GM19035 (cell line): ENCODE data around the gene MUSTN1.

Experiments
- ATAC-seq: cut with Tn5 transposase; IDR thresholded peaks from one replicate; pipeline ENCODE4 v1.9.1; 2021; ENCODE audit not compliant: unreplicated experiment

The MUSTN1 gene

DNA sequence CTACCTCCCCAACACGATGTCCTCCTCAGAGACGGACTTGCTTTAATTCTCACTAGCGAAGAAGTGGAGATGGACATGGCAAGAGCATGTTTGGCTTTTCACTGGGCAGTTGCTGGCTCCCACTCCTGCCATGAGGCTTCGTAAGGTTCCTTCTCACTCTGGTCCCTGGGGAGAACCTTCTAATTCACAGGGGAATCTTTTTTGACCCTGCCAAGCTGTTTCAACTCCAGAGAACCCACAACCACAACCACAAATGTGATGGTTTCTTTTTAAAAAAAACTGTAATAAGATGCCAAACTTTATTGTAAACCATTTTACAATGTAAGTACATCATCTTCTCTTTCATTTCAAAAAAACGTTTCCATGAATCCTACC is 1.6 kb upstream of the MUSTN1 start:
- no peak for ATAC-seq

DNA sequence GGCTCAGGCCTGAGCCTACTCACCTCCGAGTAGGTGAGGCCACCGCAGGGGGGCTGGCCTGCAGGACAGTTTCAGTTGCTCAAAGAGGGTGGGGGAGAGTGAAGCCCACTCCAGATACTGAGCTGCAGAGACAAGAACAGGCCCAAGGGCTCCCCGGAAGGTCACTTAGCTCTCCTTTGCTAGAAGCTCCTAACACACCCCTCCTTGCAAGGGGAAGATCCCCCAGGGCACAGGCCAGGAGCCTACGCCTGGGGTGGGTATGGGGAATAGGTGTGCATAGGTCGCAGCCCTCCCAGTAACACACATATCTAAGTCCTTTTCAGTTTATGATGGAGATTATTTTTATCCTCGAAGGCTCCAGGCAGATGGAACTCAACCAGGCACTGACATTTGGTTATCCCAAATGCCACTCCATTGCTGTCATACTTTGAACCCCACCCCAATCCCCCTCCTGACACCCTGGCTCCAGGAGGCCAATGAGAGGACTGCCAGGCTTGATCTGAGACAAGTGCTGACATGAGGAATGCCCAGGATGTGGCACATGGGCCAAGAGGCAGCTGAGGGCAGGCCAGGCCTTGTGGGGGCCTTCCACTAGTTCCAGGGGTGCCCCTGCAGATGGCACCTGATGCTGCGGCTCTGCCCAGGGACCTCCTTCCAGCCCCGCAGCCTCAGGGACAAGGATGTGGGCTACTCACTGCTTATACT is 1.1 kb upstream of the MUSTN1 start:
- ATAC-seq, result no peak

DNA sequence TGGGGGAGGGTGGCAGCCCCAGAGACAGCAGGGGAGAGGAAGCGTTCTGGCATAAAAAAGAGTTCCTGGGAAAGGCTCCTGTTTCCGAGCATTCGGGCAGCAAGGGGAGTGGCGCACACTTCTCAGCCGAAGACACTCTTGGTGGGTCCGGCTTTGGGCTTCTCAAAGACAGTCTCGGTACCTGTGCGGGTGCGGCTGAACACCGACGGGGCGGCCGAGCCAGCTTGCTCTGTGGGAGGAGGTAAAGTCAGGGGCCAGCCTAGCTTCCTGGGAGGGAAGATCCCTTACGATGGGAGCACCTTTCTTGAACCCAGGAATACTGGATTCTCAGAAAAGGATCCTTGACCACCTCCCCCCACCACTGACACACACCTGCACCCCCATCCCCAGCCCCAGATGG is 1.6 kb downstream of the MUSTN1 start:
- no peak for ATAC-seq

DNA sequence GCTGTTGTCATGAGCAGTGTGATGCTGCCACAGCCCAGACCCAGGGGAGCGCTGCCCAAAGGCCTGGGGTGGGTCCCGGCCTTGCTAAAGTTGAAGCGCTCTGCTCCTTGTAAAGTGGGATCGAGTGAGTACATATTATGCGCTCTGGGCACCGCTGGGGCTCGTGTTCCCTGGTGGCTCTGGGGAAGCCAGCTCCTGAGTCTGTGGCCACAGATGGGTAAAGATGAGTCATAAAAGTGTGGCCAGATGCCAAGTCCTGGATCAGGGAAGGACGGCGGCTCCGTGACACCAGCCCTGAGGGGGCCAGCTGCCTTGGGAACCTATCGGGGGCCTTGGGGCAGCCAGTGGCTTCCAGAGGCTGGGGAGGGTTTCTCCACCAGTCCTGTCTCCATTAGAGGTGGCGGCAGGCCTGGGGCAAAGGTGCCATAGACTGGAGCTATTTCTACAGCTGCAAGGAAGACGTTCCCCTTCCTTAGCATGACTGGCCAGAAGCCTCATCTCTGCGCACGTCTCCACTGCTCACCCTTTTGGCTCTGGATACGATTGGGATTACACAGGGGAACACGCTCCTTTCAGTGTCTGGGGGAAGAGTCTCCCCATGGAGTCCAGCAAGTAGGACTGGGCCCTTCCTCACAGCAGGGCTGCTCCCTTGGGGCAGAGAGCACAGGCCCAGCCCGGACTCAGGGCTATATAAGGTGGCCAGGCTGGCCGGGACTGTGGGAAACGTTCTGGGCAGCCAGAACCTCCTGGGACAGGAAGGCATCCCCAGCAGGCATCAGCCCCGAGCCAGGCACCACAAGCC is 3.1 kb downstream of the MUSTN1 start:
- no peak for ATAC-seq

DNA sequence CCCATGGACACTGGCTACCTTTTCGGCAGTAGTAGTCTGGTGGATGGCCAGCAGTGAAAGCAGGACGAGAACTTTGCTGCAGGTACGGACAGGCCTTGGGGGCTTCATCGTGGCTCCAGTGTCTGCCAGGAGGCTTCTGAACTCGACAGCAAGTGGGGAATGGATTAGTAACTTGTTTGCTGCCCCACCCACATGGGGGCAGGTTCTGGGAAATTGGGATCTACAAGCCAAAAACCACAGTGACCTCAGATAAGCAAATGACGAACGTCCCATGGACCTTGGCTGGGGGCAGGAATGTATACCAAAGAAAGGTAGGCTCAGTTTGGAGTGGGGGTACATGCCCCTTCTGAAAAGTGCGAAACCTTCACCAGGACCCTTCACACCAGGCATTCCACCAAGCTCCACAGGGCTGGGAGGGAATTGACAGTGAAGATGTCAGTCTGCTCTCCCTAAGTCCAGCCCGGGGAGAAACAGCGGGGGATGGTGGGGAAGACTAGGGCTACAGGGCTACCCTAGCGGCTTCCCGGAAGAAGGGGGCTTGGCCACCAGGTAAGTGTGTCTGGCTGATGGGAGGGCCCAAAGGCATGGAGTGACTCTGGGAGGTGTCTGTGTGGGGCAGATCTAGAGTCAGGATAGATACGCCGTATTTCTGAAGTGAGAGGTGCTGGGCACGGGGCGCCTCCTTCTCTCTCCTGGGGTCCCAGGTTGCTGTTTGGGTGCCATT is 4.1 kb downstream of the MUSTN1 start, which contains the start of gene ITIH4:
Gene ITIH4 (minus strand): TSS at position 138 of the 724 bp plus-strand sequence. CDS start 30 bp downstream, at position 108.
- no peak for ATAC-seq

DNA sequence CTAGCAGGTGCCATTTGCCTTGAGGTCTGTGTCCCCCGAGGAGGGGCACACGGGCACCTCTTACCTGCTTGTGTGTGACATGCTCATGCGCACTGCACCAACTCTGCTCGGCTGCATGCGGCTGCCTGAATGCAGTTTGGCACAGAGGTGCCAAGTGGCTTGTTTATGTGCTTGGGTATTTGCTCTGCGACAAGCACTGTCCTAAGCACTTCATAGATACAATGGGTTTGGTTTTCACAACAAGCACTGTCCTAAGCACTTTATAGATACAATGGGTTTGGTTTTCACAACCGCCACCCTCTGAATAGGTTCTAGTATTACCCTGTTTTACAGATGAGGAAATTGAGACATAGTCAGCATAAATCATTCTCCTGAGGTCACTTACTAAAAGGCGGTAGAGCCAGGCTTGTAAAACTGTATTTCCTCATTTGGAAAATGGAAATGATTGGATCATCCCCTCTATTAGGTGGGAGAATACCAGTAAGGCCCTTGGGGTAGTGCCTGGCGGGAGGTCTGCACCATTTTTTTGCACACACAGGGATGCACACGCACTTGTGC is 4.8 kb downstream of the MUSTN1 start:
- no peak for ATAC-seq

DNA sequence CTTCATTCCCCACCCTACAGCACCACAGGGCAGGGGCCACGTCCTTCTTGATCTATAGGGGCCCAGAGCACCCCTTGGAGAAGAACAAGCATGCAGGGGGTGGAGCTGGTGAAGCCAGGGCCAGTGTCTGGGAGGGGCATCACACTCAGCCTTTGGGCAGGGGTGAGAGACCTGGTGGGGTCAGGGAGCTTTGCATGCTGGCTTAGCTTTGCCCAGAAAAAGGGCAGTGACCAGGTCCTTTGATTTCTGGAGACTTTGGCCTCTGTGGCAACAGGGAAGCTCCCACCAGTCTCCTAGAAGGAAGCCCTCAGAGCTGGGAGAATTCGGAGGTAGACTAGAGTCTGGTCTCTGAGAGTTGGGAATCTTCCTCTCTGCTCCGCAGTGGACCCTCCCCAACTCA is 5.3 kb downstream of the MUSTN1 start:
- no peak for ATAC-seq

DNA sequence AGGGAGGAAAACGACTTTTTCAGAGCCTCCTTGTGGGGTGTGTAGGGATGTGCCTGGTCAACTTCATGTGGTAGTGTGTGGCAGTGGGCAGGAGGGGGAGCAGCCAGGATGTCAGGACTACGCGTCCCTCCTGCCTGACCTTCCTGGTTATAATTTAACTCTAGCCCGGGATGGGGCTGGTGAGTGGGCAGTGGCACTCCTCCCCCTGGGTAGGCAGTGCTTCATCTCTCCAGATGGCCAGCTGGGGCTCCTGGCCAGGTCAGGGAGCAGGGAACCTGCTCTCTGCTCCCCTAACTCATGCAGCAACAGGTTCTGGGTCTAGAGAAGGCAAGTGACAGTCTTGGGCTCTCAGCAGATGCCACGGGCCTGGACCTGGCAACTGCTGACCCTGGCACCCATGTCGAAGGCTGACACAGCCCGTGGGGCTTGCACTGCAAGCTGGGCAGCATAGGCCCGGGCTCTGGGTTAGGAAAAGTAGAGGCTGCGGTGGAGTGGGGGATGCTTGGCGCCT is 6.9 kb downstream of the MUSTN1 start:
- ATAC-seq, result no peak

DNA sequence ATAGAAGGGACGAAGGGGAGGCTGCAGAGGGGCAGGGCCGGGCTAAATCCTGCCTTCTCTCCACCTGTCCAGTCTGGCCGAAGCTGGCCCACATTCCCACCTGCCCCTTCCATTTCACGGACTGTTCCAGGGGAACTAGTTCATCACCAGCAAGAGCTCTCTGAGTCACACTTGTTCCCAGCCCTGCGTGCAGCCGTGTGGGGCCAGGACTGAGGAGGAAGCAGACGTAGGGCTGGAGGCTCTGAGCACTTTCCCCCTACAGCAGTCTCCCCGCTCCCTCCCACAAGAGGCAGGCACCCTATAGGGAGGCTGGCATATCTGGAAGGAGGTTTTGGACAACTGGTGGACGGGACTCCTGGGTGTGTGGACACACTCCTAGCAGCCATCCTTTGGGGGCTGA is 7.4 kb downstream of the MUSTN1 start:
- no peak for ATAC-seq

DNA sequence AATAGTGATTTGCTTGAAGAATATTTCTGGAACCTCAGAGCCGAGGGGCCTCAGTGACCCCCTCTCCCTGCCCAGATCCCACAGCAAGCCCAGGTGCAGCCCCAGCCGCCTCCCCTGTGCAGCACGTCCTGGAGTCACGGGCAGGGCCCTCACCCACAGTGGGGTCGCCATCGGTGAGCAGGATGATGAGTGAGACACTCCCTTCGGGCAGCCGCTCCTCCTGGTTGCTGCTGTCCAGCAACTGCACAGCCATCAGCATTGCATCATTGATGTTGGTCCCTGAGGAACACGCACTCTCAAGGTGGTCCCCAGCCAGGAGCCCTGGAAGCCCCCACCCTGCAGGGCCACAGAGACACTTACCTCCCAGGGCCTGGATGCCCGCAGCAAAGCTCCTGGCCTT is 10.8 kb downstream of the MUSTN1 start:
- no peak for ATAC-seq

DNA sequence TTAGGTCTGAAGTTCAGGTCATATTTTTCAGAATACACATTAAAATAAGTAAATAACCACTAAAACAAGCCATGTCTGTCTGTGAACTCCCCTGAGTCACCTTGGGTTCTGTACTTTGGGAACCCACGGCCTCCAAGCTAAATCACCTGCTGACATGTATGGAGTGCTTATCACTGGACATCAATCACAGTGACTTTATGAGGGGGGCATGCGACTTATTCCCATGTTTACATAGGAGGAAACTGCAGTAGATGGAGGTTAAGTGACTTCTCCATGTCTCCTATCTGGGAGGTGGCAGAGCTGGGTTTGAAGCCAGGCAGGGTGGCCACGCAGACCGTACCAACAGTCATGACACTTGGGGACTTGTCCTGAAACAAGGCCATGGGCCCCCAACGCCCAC is 12.5 kb downstream of the MUSTN1 start:
- no peak for ATAC-seq

DNA sequence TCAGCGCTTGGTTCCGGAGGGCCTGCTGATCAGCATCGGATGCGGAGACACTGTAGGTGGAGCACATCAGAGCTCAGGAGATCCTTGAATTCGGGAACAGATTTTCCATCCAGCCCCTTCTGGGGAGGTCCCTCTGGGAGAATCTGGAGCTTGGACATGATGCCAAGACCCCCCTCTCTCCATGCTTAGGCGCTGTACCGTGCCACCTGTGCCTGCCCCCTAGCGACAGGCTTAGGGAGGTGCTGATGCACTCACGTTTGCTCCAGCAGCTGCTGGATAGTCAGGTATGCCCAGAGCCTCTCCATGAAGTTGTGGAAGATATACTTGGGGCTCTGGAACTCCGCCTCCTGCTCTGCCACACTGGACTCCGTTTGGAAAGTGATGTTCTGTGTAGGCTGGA is 14.1 kb downstream of the MUSTN1 start:
- no peak for ATAC-seq

DNA sequence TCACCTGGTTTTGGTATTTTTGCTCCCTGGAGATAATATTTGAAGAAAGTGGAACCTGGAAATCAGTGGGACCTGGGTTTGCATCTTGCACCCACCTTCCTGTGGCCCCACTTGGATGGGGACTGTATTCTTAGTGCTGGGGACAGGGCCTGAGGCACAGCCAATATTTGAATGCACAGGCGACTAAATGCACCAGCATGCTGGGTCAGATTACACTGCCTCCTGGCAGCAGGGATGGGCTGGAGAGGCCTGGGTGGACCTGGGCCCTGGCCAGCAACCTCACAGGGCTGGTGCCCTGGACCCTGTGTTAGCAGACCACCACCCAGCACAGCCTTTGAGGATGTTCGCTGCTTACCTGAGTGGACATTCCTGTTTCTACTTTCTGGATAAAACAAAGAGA is 14.9 kb downstream of the MUSTN1 start:
- no peak for ATAC-seq

DNA sequence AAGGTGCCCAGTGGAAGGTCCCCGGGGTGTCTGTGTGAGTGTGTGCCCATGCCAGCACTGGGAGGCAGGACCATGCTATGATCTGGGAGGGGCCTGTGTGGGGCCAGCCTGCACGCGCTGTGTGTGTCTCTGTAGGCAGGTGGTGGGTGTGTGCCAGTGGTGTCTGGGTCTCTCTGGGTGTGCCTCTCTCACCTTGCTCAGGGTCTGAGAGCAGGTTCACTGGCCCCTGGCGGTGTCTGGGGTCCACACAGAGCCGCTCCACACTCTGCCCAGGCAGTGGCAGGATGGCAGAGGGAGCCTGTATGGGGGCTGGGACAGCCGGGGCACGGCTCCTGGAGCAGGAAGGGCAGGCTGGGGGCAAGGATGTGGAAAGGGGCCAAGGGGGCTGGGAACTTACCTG is 17.0 kb downstream of the MUSTN1 start:
- ATAC-seq, result no peak

DNA sequence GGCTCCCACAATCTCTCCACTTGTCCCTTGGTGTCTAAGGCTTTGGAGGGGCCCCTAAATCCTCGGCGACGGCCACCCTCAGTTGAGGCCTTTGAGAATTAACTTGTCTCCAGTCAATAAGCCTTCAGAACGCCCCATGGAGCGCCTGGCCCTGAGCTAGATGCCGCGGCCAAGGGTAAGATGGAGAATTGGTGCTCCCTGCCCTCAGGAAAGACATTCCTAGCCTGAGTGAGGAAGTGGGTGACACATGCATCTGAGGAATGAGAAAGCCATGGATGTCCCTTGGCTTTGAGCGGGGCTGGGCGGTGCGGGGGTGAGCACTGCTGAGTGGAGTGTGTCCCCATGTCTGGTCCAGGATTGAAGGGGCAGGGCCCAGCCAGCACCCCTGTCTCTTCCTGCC is 17.6 kb downstream of the MUSTN1 start:
- no peak for ATAC-seq

DNA sequence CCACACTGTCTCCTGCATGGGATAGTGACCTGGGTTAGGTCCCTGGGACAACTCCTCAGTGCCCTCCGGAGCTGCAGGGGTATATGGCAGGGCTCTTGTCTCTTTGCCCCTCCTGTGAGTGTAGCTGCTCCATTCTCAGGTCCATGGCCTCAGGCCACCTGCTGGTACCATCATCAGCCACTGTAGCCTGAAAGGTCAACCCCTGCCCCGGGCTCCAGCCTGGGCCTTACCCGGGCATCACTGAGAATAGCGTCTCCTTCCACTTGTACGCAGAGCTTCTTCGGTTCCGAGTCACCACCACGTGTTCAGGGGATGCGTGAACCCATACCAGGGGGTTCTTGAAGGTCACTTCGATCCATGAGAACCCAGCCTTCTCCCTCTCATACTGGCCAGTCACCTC is 18.2 kb downstream of the MUSTN1 start:
- ATAC-seq, result no peak

DNA sequence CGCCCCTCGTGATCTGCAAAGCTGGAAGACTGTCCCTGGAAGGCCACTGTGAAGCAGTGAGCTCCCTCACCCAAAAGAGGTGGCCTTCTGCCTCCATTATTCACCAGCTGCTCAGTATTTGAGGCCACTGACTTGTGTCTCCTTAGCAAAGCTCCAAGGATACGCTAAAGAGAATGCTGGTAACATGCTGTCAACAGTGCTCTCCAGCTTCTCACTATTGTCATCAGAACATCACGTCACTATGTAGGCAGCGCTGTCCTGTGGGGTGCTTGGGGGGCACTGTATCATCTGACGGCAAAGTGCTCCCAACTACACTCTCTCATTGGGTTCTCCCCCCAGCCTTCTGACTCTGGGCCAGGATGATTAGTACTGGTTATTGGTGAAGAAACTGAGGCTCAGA is 18.6 kb downstream of the MUSTN1 start:
- ATAC-seq, result no peak

DNA sequence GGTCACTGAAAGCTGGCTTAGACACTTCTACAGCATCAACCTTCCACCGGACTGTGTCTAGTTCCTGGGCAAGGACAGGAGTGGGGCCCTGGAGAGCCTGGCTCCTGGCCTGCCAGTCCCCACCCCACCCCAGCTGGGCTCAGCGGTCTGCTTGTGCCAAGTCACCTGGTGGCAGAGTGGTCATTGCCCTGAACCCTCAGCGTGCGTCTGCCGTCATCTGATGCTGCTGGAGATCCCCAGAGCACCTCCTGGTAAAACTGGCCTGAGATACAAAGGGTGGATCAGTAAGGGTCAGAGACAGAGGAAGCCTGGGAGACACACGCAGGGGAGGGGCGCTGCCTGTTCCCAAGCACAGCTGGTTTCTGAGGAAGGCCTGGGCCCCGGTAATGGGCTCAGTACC is 21.0 kb downstream of the MUSTN1 start:
- ATAC-seq, result no peak

DNA sequence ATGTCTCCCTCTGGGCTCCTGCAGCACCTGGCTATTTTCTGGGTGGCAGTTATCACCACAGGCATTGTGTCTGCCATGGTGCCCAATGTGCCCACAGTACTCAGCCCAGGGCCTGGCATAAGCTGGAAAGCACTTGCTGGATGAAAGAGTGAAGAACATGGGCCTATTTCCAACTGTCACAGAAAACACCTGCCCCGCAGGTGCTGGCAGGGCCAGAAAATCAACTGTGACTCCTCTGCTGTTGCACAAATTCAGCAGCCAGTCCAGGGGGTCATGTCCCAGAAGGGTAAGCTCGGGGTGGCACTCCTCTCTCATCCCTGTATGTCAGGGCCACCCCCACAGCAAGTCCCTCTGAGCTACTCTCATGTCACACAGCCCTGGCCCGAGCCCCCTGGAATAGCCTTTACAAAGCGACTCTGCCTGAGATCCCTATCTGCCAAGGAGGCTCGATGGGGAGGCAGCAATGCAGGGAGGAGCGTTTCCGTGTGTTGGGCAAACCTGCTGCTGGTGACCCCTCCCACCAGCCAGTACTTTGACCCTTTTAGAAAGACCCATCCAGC is 23.3 kb downstream of the MUSTN1 start:
- no peak for ATAC-seq

DNA sequence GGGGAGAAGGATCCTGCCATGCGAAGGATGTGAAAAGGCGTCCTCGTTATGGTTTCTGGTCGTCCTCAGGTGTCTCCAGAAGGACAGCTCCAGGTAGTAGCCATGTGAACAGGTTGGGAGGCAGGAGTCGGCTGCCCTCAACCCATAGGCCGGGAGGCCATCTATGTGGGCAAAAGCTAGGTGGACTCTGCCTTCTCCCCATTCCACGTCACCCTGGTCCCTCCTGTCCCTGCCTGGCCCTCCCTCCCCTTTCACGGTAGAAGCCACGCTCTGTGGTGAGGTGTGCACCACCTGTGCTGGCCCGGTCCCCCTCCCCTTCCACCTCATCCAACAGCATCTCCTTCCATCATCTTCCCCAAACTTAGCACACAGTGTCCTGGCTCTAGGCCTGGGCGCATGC is 23.9 kb downstream of the MUSTN1 start:
- ATAC-seq, result no peak
